PC-3 (cell line): ENCODE measurements around the gene ANKS6.

ENCODE experiments used
- CTCF ChIP-seq: fragments of 300-600 bp; sonication (generic); conservative IDR thresholded peaks from 2 replicates; pipeline ENCODE4 v1.5.1; 2017; ENCODE audit warnings: antibody characterized with exemption, low read depth, mild to moderate bottlenecking, low read length
- EZH2 ChIP-seq: fragments of 300-600 bp; sonication (generic); IDR thresholded peaks from one replicate; pipeline ENCODE4 v1.6.1; 2017; ENCODE audit warnings: antibody characterized with exemption, mild to moderate bottlenecking, low read length; ENCODE audit not compliant: unreplicated experiment
- EZH2phosphoT487 ChIP-seq: fragments of 300-600 bp; sonication (generic); IDR thresholded peaks from 2 replicates; pipeline ENCODE4 v1.6.1; 2018; ENCODE audit warnings: mild to moderate bottlenecking, antibody characterized with exemption, low read length, borderline replicate concordance

GRCh38 chr9:98825414-98825813, 29.1 kb upstream of the ANKS6 start:
- TF ChIP-seq CTCF: no peak
- no peak for TF ChIP-seq EZH2
- TF ChIP-seq EZH2phosphoT487: no peak
